ENCODE results near the gene SNED1. TPM values are rescaled to one million over a fixed set of nuclear protein-coding genes. Genes with fewer than 3 reads are reported as not detected.

SNED1 gene
- total RNA-seq, 1 experiment from 2014 or later, result 3.2 TPM

DNA sequence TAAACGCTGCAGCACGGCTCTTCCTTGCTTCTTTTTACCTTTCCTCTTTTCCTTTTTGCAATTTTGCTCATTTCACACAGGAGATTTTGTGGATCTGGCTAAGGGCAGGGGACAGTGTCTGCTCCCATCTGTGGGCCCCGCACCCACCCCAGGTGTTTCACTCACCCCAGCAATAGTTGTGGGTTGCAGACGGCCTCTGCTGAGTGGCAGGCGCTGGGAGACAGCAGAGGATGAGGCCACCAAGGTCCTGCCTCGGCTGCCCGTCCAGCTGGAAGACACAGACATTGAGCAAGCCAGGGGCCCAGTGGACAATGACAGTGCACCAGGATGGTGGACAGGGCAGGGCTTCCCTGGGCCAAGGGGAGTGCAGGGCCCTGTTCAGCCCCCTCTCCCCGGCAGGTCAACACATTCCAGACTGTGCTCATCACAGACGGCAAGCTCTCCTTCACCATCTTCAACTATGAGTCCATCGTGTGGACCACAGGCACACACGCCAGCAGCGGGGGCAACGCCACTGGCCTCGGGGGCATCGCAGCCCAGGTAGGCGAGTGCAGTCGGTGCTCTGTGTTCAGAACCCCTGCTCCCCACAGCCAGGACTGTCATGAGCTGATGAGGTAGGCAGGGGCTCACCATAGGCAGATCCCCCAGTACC, 35.0 kb downstream of the SNED1 start (continued):
- TF ChIP-seq, protein P1, sequence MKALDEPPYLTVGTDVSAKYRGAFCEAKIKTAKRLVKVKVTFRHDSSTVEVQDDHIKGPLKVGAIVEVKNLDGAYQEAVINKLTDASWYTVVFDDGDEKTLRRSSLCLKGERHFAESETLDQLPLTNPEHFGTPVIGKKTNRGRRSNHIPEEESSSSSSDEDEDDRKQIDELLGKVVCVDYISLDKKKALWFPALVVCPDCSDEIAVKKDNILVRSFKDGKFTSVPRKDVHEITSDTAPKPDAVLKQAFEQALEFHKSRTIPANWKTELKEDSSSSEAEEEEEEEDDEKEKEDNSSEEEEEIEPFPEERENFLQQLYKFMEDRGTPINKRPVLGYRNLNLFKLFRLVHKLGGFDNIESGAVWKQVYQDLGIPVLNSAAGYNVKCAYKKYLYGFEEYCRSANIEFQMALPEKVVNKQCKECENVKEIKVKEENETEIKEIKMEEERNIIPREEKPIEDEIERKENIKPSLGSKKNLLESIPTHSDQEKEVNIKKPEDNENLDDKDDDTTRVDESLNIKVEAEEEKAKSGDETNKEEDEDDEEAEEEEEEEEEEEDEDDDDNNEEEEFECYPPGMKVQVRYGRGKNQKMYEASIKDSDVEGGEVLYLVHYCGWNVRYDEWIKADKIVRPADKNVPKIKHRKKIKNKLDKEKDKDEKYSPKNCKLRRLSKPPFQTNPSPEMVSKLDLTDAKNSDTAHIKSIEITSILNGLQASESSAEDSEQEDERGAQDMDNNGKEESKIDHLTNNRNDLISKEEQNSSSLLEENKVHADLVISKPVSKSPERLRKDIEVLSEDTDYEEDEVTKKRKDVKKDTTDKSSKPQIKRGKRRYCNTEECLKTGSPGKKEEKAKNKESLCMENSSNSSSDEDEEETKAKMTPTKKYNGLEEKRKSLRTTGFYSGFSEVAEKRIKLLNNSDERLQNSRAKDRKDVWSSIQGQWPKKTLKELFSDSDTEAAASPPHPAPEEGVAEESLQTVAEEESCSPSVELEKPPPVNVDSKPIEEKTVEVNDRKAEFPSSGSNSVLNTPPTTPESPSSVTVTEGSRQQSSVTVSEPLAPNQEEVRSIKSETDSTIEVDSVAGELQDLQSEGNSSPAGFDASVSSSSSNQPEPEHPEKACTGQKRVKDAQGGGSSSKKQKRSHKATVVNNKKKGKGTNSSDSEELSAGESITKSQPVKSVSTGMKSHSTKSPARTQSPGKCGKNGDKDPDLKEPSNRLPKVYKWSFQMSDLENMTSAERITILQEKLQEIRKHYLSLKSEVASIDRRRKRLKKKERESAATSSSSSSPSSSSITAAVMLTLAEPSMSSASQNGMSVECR (CRISPR knock-in tag; IDR thresholded peaks at IDR 0.05; ENCODE audit: borderline replicate concordance), result no peak

DNA sequence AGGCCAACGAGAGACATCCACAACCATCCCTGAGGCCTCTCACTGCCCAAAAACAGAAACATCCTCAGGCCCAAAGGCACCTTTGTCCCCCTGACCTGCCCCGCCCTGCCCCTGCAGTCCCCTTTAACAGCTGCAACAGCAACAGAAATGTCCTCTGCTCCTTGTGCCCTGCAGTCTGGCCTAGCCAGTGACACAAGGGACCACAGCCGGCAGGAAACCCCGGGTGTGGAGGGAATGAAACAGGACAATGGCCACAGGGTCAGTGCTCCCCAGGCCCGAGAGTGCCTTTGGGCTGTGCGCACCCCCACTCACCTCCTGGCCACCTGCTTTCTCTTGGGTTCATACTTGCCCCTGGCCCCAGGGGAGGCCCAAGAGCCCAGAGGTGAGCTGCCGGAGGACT, 35.6 kb downstream of the SNED1 start:
- no peak for ATAC-seq
- ChIA-PET CTCF (interaction anchor here (1.0 kb wide), 1 partner anchor 50 kb away, joined by 3 read pairs; no protein-coding TSS in a partner anchor), POLR2A (no interaction called here)
- Mint-ChIP-seq H3K36me3 (no peaks in the 10 kb centered on the region), H3K9me3 (no peaks in the 10 kb centered on the region), H3K27ac (no peak overlapping the region), H3K4me3 (no peak overlapping the region), H3K4me1 (no peaks in the 10 kb centered on the region), H3K27me3 (ENCODE audit: low read depth) (peaks cover 18% of the 10 kb centered on the region)
- no peak for DNase-seq (ENCODE audit: low spot score)
- TF ChIP-seq, protein P1 (CRISPR knock-in tag; IDR thresholded peaks at IDR 0.05; ENCODE audit: borderline replicate concordance), result no peak
- TF ChIP-seq FOXP1 (CRISPR knock-in tag; IDR thresholded peaks at IDR 0.05; ENCODE audit: borderline replicate concordance), result no peak
- TF ChIP-seq, protein P2, sequence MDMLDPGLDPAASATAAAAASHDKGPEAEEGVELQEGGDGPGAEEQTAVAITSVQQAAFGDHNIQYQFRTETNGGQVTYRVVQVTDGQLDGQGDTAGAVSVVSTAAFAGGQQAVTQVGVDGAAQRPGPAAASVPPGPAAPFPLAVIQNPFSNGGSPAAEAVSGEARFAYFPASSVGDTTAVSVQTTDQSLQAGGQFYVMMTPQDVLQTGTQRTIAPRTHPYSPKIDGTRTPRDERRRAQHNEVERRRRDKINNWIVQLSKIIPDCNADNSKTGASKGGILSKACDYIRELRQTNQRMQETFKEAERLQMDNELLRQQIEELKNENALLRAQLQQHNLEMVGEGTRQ (CRISPR knock-in tag; IDR thresholded peaks at IDR 0.05), result no peak

DNA sequence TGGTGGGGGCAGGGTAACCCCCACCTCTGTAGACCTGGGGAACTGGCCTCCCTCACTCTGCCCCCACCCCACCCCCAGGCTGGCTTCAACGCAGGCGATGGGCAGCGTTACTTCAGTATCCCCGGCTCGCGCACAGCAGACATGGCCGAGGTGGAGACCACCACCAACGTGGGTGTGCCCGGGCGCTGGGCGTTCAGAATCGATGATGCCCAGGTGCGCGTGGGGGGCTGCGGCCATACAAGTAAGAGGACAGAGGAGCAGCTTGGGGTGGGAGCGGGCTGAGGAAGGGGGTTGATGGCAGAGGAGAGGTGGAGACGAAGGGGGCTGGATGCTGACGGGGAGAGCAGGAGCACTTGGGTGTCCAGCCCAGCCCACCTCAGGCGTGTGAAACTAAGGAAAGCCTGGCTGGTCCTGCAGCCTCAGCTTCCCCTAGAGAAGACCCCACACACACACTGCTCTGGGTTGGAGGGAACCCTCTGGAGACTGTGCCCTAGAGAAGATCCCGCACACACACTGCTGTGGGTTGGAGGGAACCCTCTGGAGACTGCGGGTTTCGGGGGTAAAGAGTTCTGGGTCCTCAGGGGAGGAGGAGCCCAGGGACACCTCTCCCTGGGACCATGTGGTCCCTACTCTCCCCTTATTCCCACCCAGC, 36.2 kb downstream of the SNED1 start:
- Mint-ChIP-seq H3K4me1 (no peaks in the 10 kb centered on the region), H3K36me3 (no peaks in the 10 kb centered on the region), H3K4me3 (no peak overlapping the region), H3K27ac (no peak overlapping the region), H3K9me3 (no peaks in the 10 kb centered on the region), H3K27me3 (ENCODE audit: low read depth) (peaks cover 18% of the 10 kb centered on the region)
- POLR2A ChIA-PET, result no interaction called here
- CTCF ChIA-PET, result no interaction called here
- no peak for ATAC-seq
- DNase-seq (ENCODE audit: low spot score), result no peak
- TF ChIP-seq ZNF219 (CRISPR knock-in tag; IDR thresholded peaks at IDR 0.05; ENCODE audit: borderline replicate concordance) (no peak), MYBL2 (CRISPR knock-in tag; IDR thresholded peaks at IDR 0.05) (no peak), CREM (CRISPR knock-in tag; IDR thresholded peaks at IDR 0.05) (no peak), ZNF121 (CRISPR knock-in tag; IDR thresholded peaks at IDR 0.05) (no peak)
- TF ChIP-seq, protein P3, sequence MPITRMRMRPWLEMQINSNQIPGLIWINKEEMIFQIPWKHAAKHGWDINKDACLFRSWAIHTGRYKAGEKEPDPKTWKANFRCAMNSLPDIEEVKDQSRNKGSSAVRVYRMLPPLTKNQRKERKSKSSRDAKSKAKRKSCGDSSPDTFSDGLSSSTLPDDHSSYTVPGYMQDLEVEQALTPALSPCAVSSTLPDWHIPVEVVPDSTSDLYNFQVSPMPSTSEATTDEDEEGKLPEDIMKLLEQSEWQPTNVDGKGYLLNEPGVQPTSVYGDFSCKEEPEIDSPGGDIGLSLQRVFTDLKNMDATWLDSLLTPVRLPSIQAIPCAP (CRISPR knock-in tag; IDR thresholded peaks at IDR 0.05), result no peak
- TF ChIP-seq, protein P2 (CRISPR knock-in tag; IDR thresholded peaks at IDR 0.05), result no peak
- TF ChIP-seq, protein P4, sequence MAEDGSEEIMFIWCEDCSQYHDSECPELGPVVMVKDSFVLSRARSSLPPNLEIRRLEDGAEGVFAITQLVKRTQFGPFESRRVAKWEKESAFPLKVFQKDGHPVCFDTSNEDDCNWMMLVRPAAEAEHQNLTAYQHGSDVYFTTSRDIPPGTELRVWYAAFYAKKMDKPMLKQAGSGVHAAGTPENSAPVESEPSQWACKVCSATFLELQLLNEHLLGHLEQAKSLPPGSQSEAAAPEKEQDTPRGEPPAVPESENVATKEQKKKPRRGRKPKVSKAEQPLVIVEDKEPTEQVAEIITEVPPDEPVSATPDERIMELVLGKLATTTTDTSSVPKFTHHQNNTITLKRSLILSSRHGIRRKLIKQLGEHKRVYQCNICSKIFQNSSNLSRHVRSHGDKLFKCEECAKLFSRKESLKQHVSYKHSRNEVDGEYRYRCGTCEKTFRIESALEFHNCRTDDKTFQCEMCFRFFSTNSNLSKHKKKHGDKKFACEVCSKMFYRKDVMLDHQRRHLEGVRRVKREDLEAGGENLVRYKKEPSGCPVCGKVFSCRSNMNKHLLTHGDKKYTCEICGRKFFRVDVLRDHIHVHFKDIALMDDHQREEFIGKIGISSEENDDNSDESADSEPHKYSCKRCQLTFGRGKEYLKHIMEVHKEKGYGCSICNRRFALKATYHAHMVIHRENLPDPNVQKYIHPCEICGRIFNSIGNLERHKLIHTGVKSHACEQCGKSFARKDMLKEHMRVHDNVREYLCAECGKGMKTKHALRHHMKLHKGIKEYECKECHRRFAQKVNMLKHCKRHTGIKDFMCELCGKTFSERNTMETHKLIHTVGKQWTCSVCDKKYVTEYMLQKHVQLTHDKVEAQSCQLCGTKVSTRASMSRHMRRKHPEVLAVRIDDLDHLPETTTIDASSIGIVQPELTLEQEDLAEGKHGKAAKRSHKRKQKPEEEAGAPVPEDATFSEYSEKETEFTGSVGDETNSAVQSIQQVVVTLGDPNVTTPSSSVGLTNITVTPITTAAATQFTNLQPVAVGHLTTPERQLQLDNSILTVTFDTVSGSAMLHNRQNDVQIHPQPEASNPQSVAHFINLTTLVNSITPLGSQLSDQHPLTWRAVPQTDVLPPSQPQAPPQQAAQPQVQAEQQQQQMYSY (CRISPR knock-in tag; IDR thresholded peaks at IDR 0.05), result no peak
- TF ChIP-seq, protein P5, sequence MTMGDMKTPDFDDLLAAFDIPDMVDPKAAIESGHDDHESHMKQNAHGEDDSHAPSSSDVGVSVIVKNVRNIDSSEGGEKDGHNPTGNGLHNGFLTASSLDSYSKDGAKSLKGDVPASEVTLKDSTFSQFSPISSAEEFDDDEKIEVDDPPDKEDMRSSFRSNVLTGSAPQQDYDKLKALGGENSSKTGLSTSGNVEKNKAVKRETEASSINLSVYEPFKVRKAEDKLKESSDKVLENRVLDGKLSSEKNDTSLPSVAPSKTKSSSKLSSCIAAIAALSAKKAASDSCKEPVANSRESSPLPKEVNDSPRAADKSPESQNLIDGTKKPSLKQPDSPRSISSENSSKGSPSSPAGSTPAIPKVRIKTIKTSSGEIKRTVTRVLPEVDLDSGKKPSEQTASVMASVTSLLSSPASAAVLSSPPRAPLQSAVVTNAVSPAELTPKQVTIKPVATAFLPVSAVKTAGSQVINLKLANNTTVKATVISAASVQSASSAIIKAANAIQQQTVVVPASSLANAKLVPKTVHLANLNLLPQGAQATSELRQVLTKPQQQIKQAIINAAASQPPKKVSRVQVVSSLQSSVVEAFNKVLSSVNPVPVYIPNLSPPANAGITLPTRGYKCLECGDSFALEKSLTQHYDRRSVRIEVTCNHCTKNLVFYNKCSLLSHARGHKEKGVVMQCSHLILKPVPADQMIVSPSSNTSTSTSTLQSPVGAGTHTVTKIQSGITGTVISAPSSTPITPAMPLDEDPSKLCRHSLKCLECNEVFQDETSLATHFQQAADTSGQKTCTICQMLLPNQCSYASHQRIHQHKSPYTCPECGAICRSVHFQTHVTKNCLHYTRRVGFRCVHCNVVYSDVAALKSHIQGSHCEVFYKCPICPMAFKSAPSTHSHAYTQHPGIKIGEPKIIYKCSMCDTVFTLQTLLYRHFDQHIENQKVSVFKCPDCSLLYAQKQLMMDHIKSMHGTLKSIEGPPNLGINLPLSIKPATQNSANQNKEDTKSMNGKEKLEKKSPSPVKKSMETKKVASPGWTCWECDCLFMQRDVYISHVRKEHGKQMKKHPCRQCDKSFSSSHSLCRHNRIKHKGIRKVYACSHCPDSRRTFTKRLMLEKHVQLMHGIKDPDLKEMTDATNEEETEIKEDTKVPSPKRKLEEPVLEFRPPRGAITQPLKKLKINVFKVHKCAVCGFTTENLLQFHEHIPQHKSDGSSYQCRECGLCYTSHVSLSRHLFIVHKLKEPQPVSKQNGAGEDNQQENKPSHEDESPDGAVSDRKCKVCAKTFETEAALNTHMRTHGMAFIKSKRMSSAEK (CRISPR knock-in tag; IDR thresholded peaks at IDR 0.05; ENCODE audit: borderline replicate concordance), result no peak
